Endothelial cell of umbilical vein (primary cell): ENCODE measurements around the gene CDK5R2. TPM values are rescaled to one million over a fixed set of nuclear protein-coding genes. Genes with fewer than 3 reads are reported as not detected.

Experiments
- BruUV-seq: library from RNA; stranded (reverse); fragments of 400-500 nt; replicated peaks from 2 replicates; lab custom pipeline; 2021; lab: Mats Ljungman, UMichigan
- CTCF ChIA-PET: fragments of 300-600, 350-600 bp; sonication (Branson Sonifier 250); formaldehyde crosslinking; loops from one replicate; lab custom pipeline; 2021; ENCODE audit warnings: antibody characterized with exemption, inconsistent platforms; lab: Charles Lee
- POLR2A ChIA-PET: fragments of 300-600, 350-600 bp; sonication (Branson Sonifier 250); formaldehyde crosslinking; loops from one replicate; lab custom pipeline; 2021; ENCODE audit warnings: antibody characterized with exemption, inconsistent platforms; lab: Charles Lee
- DNase-seq: peaks from one replicate; pipeline ENCODE4 v3.0.0-alpha.2; 2011; ENCODE audit warnings: low read depth, low spot score
- FAIRE-seq: peaks from 2 replicates; lab custom pipeline; 2011; peaks lifted over from hg19 to GRCh38; lab: Jason Lieb, UNC
- H2AFZ ChIP-seq: 2 replicates; pipeline ENCODE4 v1.6.0; 2012; ENCODE audit warnings: low read depth, low read length, control low read depth, inconsistent platforms
- H3K27ac ChIP-seq: 2 replicates; pipeline ENCODE4 v1.5.1; 2011; ENCODE audit warnings: low read depth, mild to moderate bottlenecking, control low read depth, low read length, moderate library complexity; ENCODE audit not compliant: insufficient read depth
- H3K27me3 ChIP-seq, 2 experiments: 2 replicates each; pipeline versions ENCODE4 v1.6.0 to v1.6.1; 2011; ENCODE audit warnings: low read length in 2 of 2, mixed read lengths in 1 of 2; ENCODE audit not compliant: control insufficient read depth in 2 of 2, insufficient read depth in 2 of 2
- H3K36me3 ChIP-seq, 2 experiments: 2 replicates in 1 of 2; 3 replicates in 1 of 2; pipeline ENCODE4 v1.5.1; 2011; ENCODE audit warnings: low read length in 2 of 2, mild to moderate bottlenecking in 1 of 2, moderate library complexity in 1 of 2; ENCODE audit not compliant: control insufficient read depth in 2 of 2, insufficient read depth in 2 of 2; ENCODE audit errors: extremely low read depth in 1 of 2
- H3K4me1 ChIP-seq: 3 replicates; pipeline ENCODE4 v1.5.1; 2011; ENCODE audit warnings: mild to moderate bottlenecking, low read length; ENCODE audit not compliant: control insufficient read depth, insufficient read depth; ENCODE audit errors: extremely low read depth
- H3K4me2 ChIP-seq: 2 replicates; pipeline ENCODE4 v1.6.1; 2011; ENCODE audit warnings: low read length, control low read depth, mixed read lengths; ENCODE audit not compliant: insufficient read depth
- H3K4me3 ChIP-seq, 3 experiments: fragments of 200-600 bp in 1 of 3; sonication (generic), shearing (Covaris generic) in 1 of 3; replicated peaks in 1 of 3; 2 replicates each; pipeline ENCODE4 v1.5.1; 2011 to 2016; ENCODE audit warnings: control low read depth in 3 of 3, low read length in 3 of 3, mild to moderate bottlenecking in 2 of 3, inconsistent platforms in 1 of 3, low read depth in 1 of 3, moderate library complexity in 1 of 3; ENCODE audit not compliant: insufficient read depth in 1 of 3
- H3K79me2 ChIP-seq: 2 replicates; pipeline ENCODE4 v1.6.0; 2012; ENCODE audit warnings: low read length, inconsistent platforms; ENCODE audit not compliant: control insufficient read depth, insufficient read depth
- H3K9ac ChIP-seq: replicated peaks from 2 replicates; pipeline ENCODE3; 2011; ENCODE audit warnings: low read length, control low read depth; ENCODE audit not compliant: insufficient read depth; ENCODE audit errors: extremely low read depth
- H3K9me1 ChIP-seq: replicated peaks from 3 replicates; pipeline ENCODE4 v1.6.0; 2011; ENCODE audit warnings: mild to moderate bottlenecking, low read length; ENCODE audit not compliant: control insufficient read depth, insufficient read depth; ENCODE audit errors: extremely low read depth
- H3K9me3 ChIP-seq: replicated peaks from 2 replicates; pipeline ENCODE4 v1.5.1; 2012; ENCODE audit warnings: low read length, inconsistent platforms; ENCODE audit not compliant: control insufficient read depth, insufficient read depth
- H4K20me1 ChIP-seq: replicated peaks from 2 replicates; pipeline ENCODE3; 2011; ENCODE audit warnings: mild to moderate bottlenecking, low read length; ENCODE audit not compliant: control insufficient read depth, insufficient read depth; ENCODE audit errors: extremely low read depth
- CTCF ChIP-seq, 2 donors: IDR thresholded peaks; 1 replicate in 1 of 2; 2 replicates in 1 of 2; pipeline ENCODE4 v1.5.1; 2011; ENCODE audit warnings: low read length in 2 of 2, mild to moderate bottlenecking in 2 of 2, moderate library complexity in 2 of 2, control low read depth in 1 of 2, inconsistent platforms in 1 of 2, low read depth in 1 of 2; ENCODE audit not compliant: insufficient read depth in 1 of 2; ENCODE audit errors: extremely low read depth in 1 of 2
- EZH2 ChIP-seq: IDR thresholded peaks from 2 replicates; pipeline ENCODE4 v1.6.1; 2012; ENCODE audit warnings: borderline replicate concordance, low read depth, mild to moderate bottlenecking, moderate library complexity, low read length, inconsistent platforms; ENCODE audit not compliant: severe bottlenecking
- FOS ChIP-seq: IDR thresholded peaks from 2 replicates; pipeline ENCODE4 v1.6.1; 2011; ENCODE audit warnings: mild to moderate bottlenecking, low read length, moderate library complexity, borderline replicate concordance; ENCODE audit not compliant: insufficient read depth
- GATA2 ChIP-seq: IDR thresholded peaks from 2 replicates; pipeline ENCODE4 v1.7.0; 2011; ENCODE audit warnings: low read depth, mild to moderate bottlenecking, moderate library complexity, mixed read lengths, low read length; ENCODE audit not compliant: insufficient read length, insufficient read depth
- JUN ChIP-seq: IDR thresholded peaks from 2 replicates; pipeline ENCODE4 v1.6.1; 2011; ENCODE audit warnings: borderline replicate concordance, low read depth; ENCODE audit not compliant: insufficient read length, insufficient read depth
- MAX ChIP-seq: IDR thresholded peaks from 2 replicates; pipeline ENCODE4 v1.6.1; 2011; ENCODE audit not compliant: insufficient read depth, insufficient read length
- MYC ChIP-seq: IDR thresholded peaks from one replicate; pipeline ENCODE4 v1.6.1; 2011; ENCODE audit warnings: mild to moderate bottlenecking, low read depth, low read length
- POLR2A ChIP-seq: IDR thresholded peaks from 2 replicates; pipeline ENCODE4 v1.6.1; 2012; ENCODE audit warnings: low read depth, mild to moderate bottlenecking, control low read depth, low read length
- POLR2AphosphoS5 ChIP-seq: IDR thresholded peaks from 2 replicates; pipeline ENCODE4 v1.6.1; 2012; ENCODE audit warnings: low read depth, mild to moderate bottlenecking, control low read depth, low read length, moderate library complexity; ENCODE audit not compliant: insufficient read depth
- dilution Hi-C: fragments of 300-500 bp; cut with MboI; formaldehyde crosslinking; loops from one replicate; pipeline ENCODE4 v1.15.0; 2019; ENCODE audit warnings: low sequenced_read_pairs; ENCODE audit not compliant: extremely low pct_ligation_motif_present
- intact Hi-C: fragments of 100-400 bp; cut with micrococcal nuclease; formaldehyde crosslinking; loops from one replicate; pipeline ENCODE4 v1.10.0; 2022
- polyA plus RNA-seq, 4 experiments: library from polyadenylated mRNA; depleted of rRNA in 3 of 4; stranded (reverse) in 3 of 4; unstranded in 1 of 4; fragments of >200 nt; gene quantifications; 2 replicates each; pipeline versions ENCODE4 v1.2.1 to v1.2.3, GENCODE V29; 2011 to 2012; ENCODE audit warnings: missing spikeins in 1 of 4
- total RNA-seq: library from RNA; stranded (reverse); gene quantifications from 2 replicates; pipeline ENCODE4 v1.2.3, GENCODE V29; 2021

The CDK5R2 gene
- total and polyA plus RNA-seq, 2 donors (not counting 3 experiments of a cell fraction or from before 2014, with no cell fraction given): 0.03 TPM; not detected in 1

GRCh38 chr2:218983263-218983933, 23.9 kb downstream of the CDK5R2 start:
- CTCF ChIA-PET: interaction anchor here (4.3 to 5.7 kb wide), 2 partner anchors 11 to 172 kb away, joined by 83 to 164 read pairs; partner anchors contain the start of gene CRYBA2
- BruUV-seq: no TSS peak
- dilution Hi-C loops: no loop called here
- H3K9ac ChIP-seq: no peak overlapping the region
- H3K27ac ChIP-seq: no peak overlapping the region
- FAIRE-seq (peak; percentile 64), DNase-seq (no peak)
- no peaks in the 10 kb centered on the region for H4K20me1 ChIP-seq
- H3K79me2 ChIP-seq: no peaks in the 10 kb centered on the region
- no peaks in the 10 kb centered on the region for H3K36me3 ChIP-seq
- no peak overlapping the region for H2AFZ ChIP-seq
- TF ChIP-seq JUN: no peak
- TF ChIP-seq MAX: no peak
- no peak for TF ChIP-seq POLR2A
- no peak for TF ChIP-seq CTCF (IDR thresholded peaks at IDR 0.05; ENCODE audit: extremely low read depth in 1 of 2, insufficient read depth in 1 of 2, low read depth in 1 of 2, low read length in 2 of 2)
- no peak for TF ChIP-seq EZH2
- no peak for TF ChIP-seq POLR2AphosphoS5
- no peak for TF ChIP-seq GATA2
- no peak for TF ChIP-seq MYC
- no peak for TF ChIP-seq FOS
- no peaks in the 10 kb centered on the region for H3K9me1 ChIP-seq
- H3K27me3 ChIP-seq: peaks cover 59 to 72% of the 10 kb centered on the region in 2 experiments
- no peaks in the 10 kb centered on the region for H3K9me3 ChIP-seq
- no peak overlapping the region for H3K4me3 ChIP-seq
- POLR2A ChIA-PET: no interaction called here
- no peak overlapping the region for H3K4me2 ChIP-seq
- intact Hi-C loops: loop anchor here (5.0 kb wide), 4 partner anchors 74 to 314 kb away; no protein-coding TSS in a partner anchor
- H3K4me1 ChIP-seq: peaks cover 15% of the 10 kb centered on the region
